CD4-positive, CD25-positive, alpha-beta regulatory T cell (primary cell): ENCODE results near the gene GAREM1. TPM values are rescaled to one million over a fixed set of nuclear protein-coding genes. Genes with fewer than 3 reads are reported as not detected.

Source experiments
- ATAC-seq, 2 donors: fragments of 150-1000 bp; cut with Tn5 transposase; one replicate each; pipeline ENCODE4 v1.10.0; 2021; ENCODE audit warnings: low read depth in 2 of 2, moderate number of reproducible peaks in 2 of 2, moderate library complexity in 1 of 2
- DNase-seq, 3 donors: peaks; one replicate each; pipeline versions ENCODE4 v3.0.0 to v3.0.0-alpha.2; 2012 to 2022; ENCODE audit warnings: mixed read lengths in 1 of 3
- H3K27ac ChIP-seq: one replicate; pipeline ENCODE4 v1.7.0; 2013; ENCODE audit warnings: mild to moderate bottlenecking, low read length; ENCODE audit not compliant: insufficient read depth, poor library complexity, severe bottlenecking
- H3K27me3 ChIP-seq: one replicate; pipeline ENCODE4 v1.7.0; 2013; ENCODE audit warnings: low read length; ENCODE audit not compliant: control insufficient read depth, insufficient read depth
- H3K36me3 ChIP-seq: one replicate; pipeline ENCODE4 v1.7.0; 2013; ENCODE audit warnings: mild to moderate bottlenecking, low read length, moderate library complexity; ENCODE audit not compliant: control insufficient read depth, insufficient read depth
- H3K4me1 ChIP-seq: 2 replicates; pipeline ENCODE4 v1.7.0; 2013; ENCODE audit warnings: mild to moderate bottlenecking, low read length; ENCODE audit not compliant: insufficient read depth, control insufficient read depth, poor library complexity, severe bottlenecking
- H3K4me3 ChIP-seq: one replicate; pipeline ENCODE4 v1.7.0; 2013; ENCODE audit warnings: low read depth, mild to moderate bottlenecking, low read length, moderate library complexity
- H3K9me3 ChIP-seq, 2 experiments: 1 replicate in 1 of 2; 2 replicates in 1 of 2; pipeline ENCODE4 v1.7.0; 2013; ENCODE audit warnings: low read length in 2 of 2, mild to moderate bottlenecking in 1 of 2, moderate library complexity in 1 of 2; ENCODE audit not compliant: control insufficient read depth in 2 of 2
- H3K27ac Mint-ChIP-seq, 3 donors: one replicate each; pipeline ENCODE4 v1.8.0; 2020 to 2022; ENCODE audit warnings: mild to moderate bottlenecking in 3 of 3, mixed read lengths in 3 of 3, moderate library complexity in 2 of 3
- H3K27me3 Mint-ChIP-seq: one replicate; pipeline ENCODE4 v1.8.0; 2022; ENCODE audit warnings: mild to moderate bottlenecking, mixed read lengths
- H3K36me3 Mint-ChIP-seq: one replicate; pipeline ENCODE4 v1.8.0; 2020; ENCODE audit warnings: mixed read lengths
- H3K4me1 Mint-ChIP-seq, 4 donors: one replicate each; pipeline ENCODE4 v1.8.0; 2020 to 2022; ENCODE audit warnings: mixed read lengths in 4 of 4, mild to moderate bottlenecking in 1 of 4
- H3K4me3 Mint-ChIP-seq, 4 donors: one replicate each; pipeline ENCODE4 v1.8.0; 2020 to 2022; ENCODE audit warnings: mild to moderate bottlenecking in 4 of 4, mixed read lengths in 4 of 4, moderate library complexity in 3 of 4
- H3K9me3 Mint-ChIP-seq, 7 donors: one replicate each; pipeline ENCODE4 v1.8.0; 2020 to 2022; ENCODE audit warnings: mixed read lengths in 7 of 7, mild to moderate bottlenecking in 3 of 7, moderate library complexity in 2 of 7
- polyA plus RNA-seq, 4 donors: library from polyadenylated mRNA; unstranded; fragments of 300-500 nt; fragmentation: Illumina TruSeq; gene quantifications; one replicate each; pipeline ENCODE4 v1.2.3, GENCODE V29; 2021
- total RNA-seq: library from RNA; stranded (reverse); gene quantifications from one replicate; pipeline ENCODE4 v1.2.3, GENCODE V29; 2022

The GAREM1 gene
- total and polyA plus RNA-seq, 5 donors from 2014 or later, result 0.05 to 0.91 TPM; not detected in 3

DNA sequence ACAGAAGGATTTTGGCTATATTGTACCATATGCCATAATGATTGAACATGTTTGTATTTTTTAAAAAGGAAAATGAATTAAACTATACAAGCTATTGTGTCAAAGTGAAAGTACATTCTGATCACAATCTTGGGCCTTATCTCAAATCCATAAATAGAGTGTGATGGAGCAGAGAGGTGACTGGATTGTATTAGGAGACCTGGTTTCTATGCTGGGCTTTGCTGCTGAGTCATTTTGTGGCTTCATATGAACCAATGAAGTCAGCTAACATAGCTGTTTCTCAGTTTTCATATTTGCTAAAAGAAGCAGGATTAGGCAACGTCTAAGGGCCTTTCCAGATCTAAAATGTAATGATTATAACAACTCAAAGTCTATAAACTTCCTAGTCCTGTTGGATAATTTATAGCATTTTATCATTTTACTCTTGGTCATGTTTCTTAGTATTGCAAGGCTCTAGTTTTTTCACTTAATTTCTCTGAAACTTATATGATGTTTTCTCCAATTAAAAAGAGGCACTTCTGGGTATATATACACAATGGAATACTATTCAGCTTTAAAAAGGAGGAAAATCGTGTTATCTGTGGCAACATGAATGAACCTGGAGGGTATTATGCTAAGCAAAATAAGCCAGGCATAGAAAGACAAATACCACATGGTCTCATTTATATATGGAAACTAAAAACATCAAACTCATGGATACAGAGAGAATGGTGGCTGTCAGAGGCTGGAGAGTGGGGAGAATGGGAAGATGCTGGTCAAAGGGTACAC lies 168.5 kb downstream of the GAREM1 start:
- Histone ChIP-seq H3K27ac (no peak overlapping the region), H3K36me3 (no peaks in the 10 kb centered on the region), H3K9me3 (no peaks in the 10 kb centered on the region), H3K4me3 (no peak overlapping the region), H3K4me1 (no peaks in the 10 kb centered on the region), H3K27me3 (peaks cover 2% of the 10 kb centered on the region)
- DNase-seq (no peak), ATAC-seq (no peak)
- no peaks in the 10 kb centered on the region for H3K36me3 Mint-ChIP-seq
- H3K4me1 Mint-ChIP-seq, result no peaks in the 10 kb centered on the region
- no peak overlapping the region for H3K4me3 Mint-ChIP-seq
- peaks cover 0 to 2% (median 0%) of the 10 kb centered on the region in 7 donors for H3K9me3 Mint-ChIP-seq
- no peaks in the 10 kb centered on the region for H3K27me3 Mint-ChIP-seq
- H3K27ac Mint-ChIP-seq, result no peak overlapping the region

DNA sequence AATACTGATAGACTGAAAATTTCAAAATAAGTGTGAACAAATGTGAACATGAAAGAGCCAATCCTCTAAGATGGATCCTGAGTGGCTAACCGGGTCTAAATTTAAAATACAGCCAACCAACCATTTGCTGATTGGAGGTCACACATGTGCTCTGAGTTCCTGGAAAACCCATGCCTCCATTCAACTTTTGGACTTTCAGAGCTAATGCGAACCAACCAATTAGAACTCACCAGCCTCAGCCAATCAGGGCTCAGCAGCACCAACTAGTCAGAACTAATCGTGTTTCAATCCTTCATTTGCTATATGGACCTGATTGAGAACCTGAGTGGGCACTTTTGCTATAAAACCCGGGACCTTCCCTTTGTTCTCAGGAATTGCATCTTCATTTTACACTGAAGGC lies 169.3 kb downstream of the GAREM1 start:
- Histone ChIP-seq H3K9me3 (no peaks in the 10 kb centered on the region), H3K4me1 (no peaks in the 10 kb centered on the region), H3K4me3 (no peak overlapping the region), H3K36me3 (no peaks in the 10 kb centered on the region), H3K27ac (no peak overlapping the region), H3K27me3 (peaks cover 2% of the 10 kb centered on the region)
- Mint-ChIP-seq H3K4me1 (no peaks in the 10 kb centered on the region), H3K27me3 (peaks cover 5% of the 10 kb centered on the region), H3K36me3 (no peaks in the 10 kb centered on the region), H3K27ac (no peak overlapping the region), H3K9me3 (peaks cover 0 to 2% (median 0%) of the 10 kb centered on the region in 7 donors), H3K4me3 (no peak overlapping the region)
- DNase-seq (no peak), ATAC-seq (no peak)

- H3K27ac ChIP-seq, result no peak overlapping the region
- ATAC-seq, result no peak
- H3K36me3 ChIP-seq, result no peaks in the 10 kb centered on the region
- peaks cover 0 to 2% (median 0%) of the 10 kb centered on the region in 7 donors for H3K9me3 Mint-ChIP-seq
- no peak overlapping the region for H3K4me3 Mint-ChIP-seq
- no peaks in the 10 kb centered on the region for H3K4me1 ChIP-seq
- peaks cover under 1% of the 10 kb centered on the region for H3K27me3 ChIP-seq
- no peak overlapping the region for H3K4me3 ChIP-seq
- no peaks in the 10 kb centered on the region for H3K4me1 Mint-ChIP-seq
- H3K27ac Mint-ChIP-seq, result no peak overlapping the region
- H3K27me3 Mint-ChIP-seq, result peaks cover 5% of the 10 kb centered on the region
- H3K36me3 Mint-ChIP-seq, result no peaks in the 10 kb centered on the region
- H3K9me3 ChIP-seq, result no peaks in the 10 kb centered on the region
- no peak for DNase-seq
These were observed 169.8 kb downstream of the GAREM1 start for GRCh38 chr18:32300914-32301313.

DNA sequence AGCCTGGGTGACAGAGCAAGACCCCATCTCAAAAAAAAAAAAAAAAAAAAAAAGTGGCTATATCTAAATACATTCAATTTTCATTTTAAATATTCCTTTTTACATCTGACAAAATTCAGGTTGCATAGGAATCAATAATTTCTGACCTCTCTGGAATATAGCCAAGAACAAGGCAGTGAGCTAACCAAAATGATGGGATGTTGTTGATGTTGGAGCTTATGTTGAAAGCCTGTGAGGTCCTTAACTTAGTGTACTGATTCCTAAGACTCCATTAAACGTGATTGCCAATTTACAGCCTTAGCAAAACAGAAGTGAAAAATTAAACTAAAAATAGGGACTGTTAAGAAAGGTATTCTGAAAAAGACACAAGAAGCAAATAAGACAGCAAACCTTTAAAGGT lies 171.2 kb downstream of the GAREM1 start:
- no peaks in the 10 kb centered on the region for H3K4me1 Mint-ChIP-seq

DNA sequence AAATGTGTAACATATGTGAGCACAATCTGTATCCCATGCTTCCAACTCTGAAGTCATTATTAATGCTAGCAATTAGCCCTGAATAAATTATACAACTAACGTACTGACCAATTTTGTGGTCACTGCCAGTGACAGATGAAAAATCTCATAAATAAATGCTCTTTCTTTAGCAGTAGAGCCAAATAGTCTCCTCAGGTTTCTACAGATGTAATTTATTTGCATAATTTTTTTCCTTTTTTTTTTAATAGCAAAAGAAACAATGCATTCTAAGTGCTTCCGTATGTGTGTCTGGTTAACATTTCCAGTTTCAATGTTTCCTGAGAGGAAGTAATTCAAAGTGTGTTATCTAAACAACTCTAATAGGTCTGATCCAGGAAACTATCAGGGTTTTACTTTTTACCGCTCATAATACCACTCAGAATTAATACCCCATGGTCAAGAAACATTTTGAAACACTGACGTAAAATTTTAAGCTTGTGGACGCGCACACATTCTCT lies 172.5 kb downstream of the GAREM1 start:
- no peaks in the 10 kb centered on the region for H3K9me3 ChIP-seq
- Mint-ChIP-seq H3K27me3 (peaks cover 9% of the 10 kb centered on the region), H3K9me3 (peaks cover 0 to 1% (median 0%) of the 10 kb centered on the region in 7 donors), H3K27ac (no peak overlapping the region), H3K4me1 (no peaks in the 10 kb centered on the region), H3K4me3 (no peak overlapping the region), H3K36me3 (no peaks in the 10 kb centered on the region)
- DNase-seq, result no peak
- H3K4me1 ChIP-seq, result no peaks in the 10 kb centered on the region
- H3K27ac ChIP-seq, result no peak overlapping the region
- H3K27me3 ChIP-seq, result no peaks in the 10 kb centered on the region
- H3K4me3 ChIP-seq, result no peak overlapping the region
- no peak for ATAC-seq
- no peaks in the 10 kb centered on the region for H3K36me3 ChIP-seq

More for the DNA sequence above, 171.2 kb downstream of the GAREM1 start:
- no peaks in the 10 kb centered on the region for H3K9me3 ChIP-seq
- peaks cover 0 to 1% (median 0%) of the 10 kb centered on the region in 7 donors for H3K9me3 Mint-ChIP-seq
- DNase-seq (no peak), ATAC-seq (no peak)
- peaks cover 9% of the 10 kb centered on the region for H3K27me3 Mint-ChIP-seq
- no peak overlapping the region for H3K27ac ChIP-seq
- no peaks in the 10 kb centered on the region for H3K4me1 ChIP-seq
- H3K36me3 Mint-ChIP-seq, result no peaks in the 10 kb centered on the region
- H3K27ac Mint-ChIP-seq, result no peak overlapping the region
- H3K27me3 ChIP-seq, result no peaks in the 10 kb centered on the region
- H3K4me3 Mint-ChIP-seq, result no peak overlapping the region
- H3K4me3 ChIP-seq, result no peak overlapping the region
- no peaks in the 10 kb centered on the region for H3K36me3 ChIP-seq

DNA sequence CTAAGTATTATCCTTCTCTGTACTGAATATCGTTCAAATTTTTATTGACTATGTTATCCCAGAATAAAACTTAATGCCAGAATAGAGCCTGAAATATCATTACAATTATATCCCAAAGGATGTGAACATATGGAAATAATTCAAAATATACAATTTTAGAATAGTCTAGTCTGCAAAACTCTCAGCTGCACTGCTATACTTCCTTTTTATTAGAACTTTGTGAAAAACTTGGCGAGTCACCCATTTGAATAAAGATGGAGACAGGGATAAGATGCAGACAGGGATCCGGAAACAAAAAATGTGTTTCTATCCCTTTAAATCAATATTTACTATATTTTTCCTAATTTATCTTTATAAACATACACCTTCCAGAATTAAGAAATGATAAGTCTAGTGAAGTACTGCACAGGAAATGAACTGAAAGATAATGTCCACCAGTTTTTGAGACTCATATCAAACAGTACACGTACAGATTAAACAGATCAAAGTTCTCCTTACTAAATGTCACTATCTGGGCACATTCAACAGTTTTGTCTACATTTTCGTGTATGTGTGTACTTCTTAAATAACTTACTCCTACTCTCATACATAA lies 173.0 kb downstream of the GAREM1 start:
- no peak overlapping the region for H3K4me3 ChIP-seq
- peaks cover 0 to 1% (median 0%) of the 10 kb centered on the region in 7 donors for H3K9me3 Mint-ChIP-seq
- H3K36me3 ChIP-seq, result no peaks in the 10 kb centered on the region
- DNase-seq (no peak), ATAC-seq (no peak)
- no peaks in the 10 kb centered on the region for H3K9me3 ChIP-seq
- peaks cover 9% of the 10 kb centered on the region for H3K27me3 Mint-ChIP-seq
- no peaks in the 10 kb centered on the region for H3K36me3 Mint-ChIP-seq
- H3K27ac Mint-ChIP-seq, result no peak overlapping the region
- H3K27ac ChIP-seq, result no peak overlapping the region
- H3K27me3 ChIP-seq, result no peaks in the 10 kb centered on the region
- no peaks in the 10 kb centered on the region for H3K4me1 Mint-ChIP-seq
- H3K4me3 Mint-ChIP-seq, result no peak overlapping the region
- H3K4me1 ChIP-seq, result no peaks in the 10 kb centered on the region

GRCh38 chr18:32296851-32297250 lies 173.8 kb downstream of the GAREM1 start:
- no peak overlapping the region for H3K4me3 ChIP-seq
- Mint-ChIP-seq H3K4me3 (no peak overlapping the region), H3K9me3 (peaks cover 0 to 1% (median 0%) of the 10 kb centered on the region in 7 donors), H3K27ac (no peak overlapping the region), H3K27me3 (peaks cover 9% of the 10 kb centered on the region), H3K36me3 (no peaks in the 10 kb centered on the region), H3K4me1 (no peaks in the 10 kb centered on the region)
- H3K9me3 ChIP-seq, result no peaks in the 10 kb centered on the region
- DNase-seq (no peak), ATAC-seq (no peak)
- no peaks in the 10 kb centered on the region for H3K27me3 ChIP-seq
- no peaks in the 10 kb centered on the region for H3K36me3 ChIP-seq
- H3K27ac ChIP-seq, result no peak overlapping the region
- H3K4me1 ChIP-seq, result no peaks in the 10 kb centered on the region
